ENCODE results near the gene GCFC2.

DNA sequence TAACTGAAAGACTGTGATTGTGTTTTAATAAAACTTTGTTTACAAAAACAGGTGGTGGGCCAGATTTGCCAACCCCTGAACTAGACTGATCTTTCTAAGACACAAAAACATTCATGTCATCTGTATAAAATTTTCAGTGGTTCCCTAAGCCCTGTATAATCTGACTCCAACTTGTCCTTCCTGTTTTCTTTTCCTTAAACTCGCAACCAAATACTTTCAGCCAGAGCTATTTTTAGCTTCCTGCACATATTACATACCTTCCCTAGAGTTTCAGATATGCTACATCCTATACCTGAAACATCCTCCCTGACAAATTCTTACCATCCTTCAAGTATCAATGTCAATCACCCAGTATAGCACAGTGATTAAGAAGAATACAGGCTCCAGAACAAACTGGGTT is 4.8 kb downstream of the GCFC2 start:
- TF ChIP-seq EZH2 (IDR thresholded peaks at IDR 0.05; ENCODE audit: insufficient read depth, poor library complexity, severe bottlenecking) (no peak), EZH2phosphoT487 (IDR thresholded peaks at IDR 0.05; ENCODE audit: insufficient read depth, low read depth) (no peak)
